H1 (cell line): Measurements from ENCODE around the gene PLPPR1. TPM values are rescaled to one million over a fixed set of nuclear protein-coding genes. Genes with fewer than 3 reads are reported as not detected.

ENCODE experiments used
- CTCF ChIA-PET: fragments of 300-600 bp; sonication (Branson Sonifier 250); formaldehyde crosslinking; loops from one replicate; lab custom pipeline; 2021; ENCODE audit not compliant: partially characterized antibody; lab: Charles Lee
- POLR2A ChIA-PET: fragments of 300-600 bp; sonication (Branson Sonifier 250); formaldehyde crosslinking; loops from one replicate; lab custom pipeline; 2021; ENCODE audit warnings: inconsistent platforms; ENCODE audit not compliant: partially characterized antibody; lab: Charles Lee
- DNase-seq, 2 experiments: peaks; one replicate each; pipeline versions ENCODE4 v3.0.0 to v3.0.0-alpha.2; 2010 to 2022; ENCODE audit warnings: low spot score in 2 of 2, low read depth in 1 of 2, mixed read lengths in 1 of 2
- FAIRE-seq: peaks from 2 replicates; lab custom pipeline; 2011; peaks lifted over from hg19 to GRCh38; lab: Jason Lieb, UNC
- H2AFZ ChIP-seq: 2 replicates; pipeline ENCODE4 v1.8.1; 2012; ENCODE audit warnings: low read length, inconsistent platforms
- H2AK5ac ChIP-seq: 2 replicates; pipeline ENCODE4 v1.6.1; 2013; ENCODE audit warnings: low read depth, low read length
- H2BK120ac ChIP-seq: replicated peaks from 2 replicates; pipeline ENCODE3; 2013; ENCODE audit warnings: low read depth, low read length, inconsistent platforms
- H2BK12ac ChIP-seq: 2 replicates; pipeline ENCODE4 v1.6.1; 2013; ENCODE audit warnings: low read depth, low read length
- H2BK15ac ChIP-seq: 2 replicates; pipeline ENCODE4 v1.6.1; 2013; ENCODE audit warnings: low read length
- H2BK20ac ChIP-seq: 2 replicates; pipeline ENCODE4 v1.6.1; 2013; ENCODE audit warnings: low read length
- H2BK5ac ChIP-seq: 2 replicates; pipeline ENCODE4 v1.6.1; 2013; ENCODE audit warnings: low read depth, low read length
- H3K14ac ChIP-seq: 2 replicates; pipeline ENCODE4 v1.6.1; 2013; ENCODE audit warnings: inconsistent platforms; ENCODE audit not compliant: insufficient read length
- H3K18ac ChIP-seq: 2 replicates; pipeline ENCODE4 v1.6.1; 2013; ENCODE audit warnings: low read length; ENCODE audit errors: extremely low read depth
- H3K23ac ChIP-seq: 2 replicates; pipeline ENCODE4 v1.6.1; 2013; ENCODE audit warnings: inconsistent platforms; ENCODE audit not compliant: insufficient read length
- H3K23me2 ChIP-seq: 2 replicates; pipeline ENCODE4 v1.6.1; 2013; ENCODE audit warnings: low read depth, low read length
- H3K27ac ChIP-seq: 2 replicates; pipeline ENCODE4 v1.6.1; 2011; ENCODE audit warnings: low read depth, low read length, inconsistent platforms
- H3K27me3 ChIP-seq, 4 experiments: replicated peaks in 1 of 4; 1 replicate in 1 of 4; 2 replicates in 3 of 4; pipeline versions ENCODE4 v1.6.1 to v1.8.1; 2011 to 2013; ENCODE audit warnings: low read length in 3 of 4, mild to moderate bottlenecking in 3 of 4, inconsistent platforms in 2 of 4, mixed read lengths in 2 of 4, moderate library complexity in 1 of 4; ENCODE audit not compliant: control insufficient read depth in 3 of 4, insufficient read depth in 3 of 4; ENCODE audit errors: extremely low read depth in 1 of 4
- H3K36me3 ChIP-seq, 4 experiments: 2 replicates each; pipeline versions ENCODE4 v1.6.1 to v1.8.1; 2011 to 2013; ENCODE audit warnings: mild to moderate bottlenecking in 4 of 4, low read length in 3 of 4, moderate library complexity in 2 of 4, control low read depth in 1 of 4, inconsistent platforms in 1 of 4; ENCODE audit not compliant: insufficient read depth in 4 of 4, control insufficient read depth in 2 of 4
- H3K4ac ChIP-seq: replicated peaks from 2 replicates; pipeline ENCODE3; 2013; ENCODE audit warnings: low read length, low read depth, mixed read lengths, inconsistent platforms; ENCODE audit not compliant: insufficient read length
- H3K4me1 ChIP-seq, 4 experiments: replicated peaks in 1 of 4; 1 replicate in 1 of 4; 2 replicates in 3 of 4; pipeline versions ENCODE4 v1.6.1 to v1.8.1; 2011 to 2013; ENCODE audit warnings: low read length in 3 of 4, inconsistent platforms in 2 of 4, mixed read lengths in 1 of 4; ENCODE audit not compliant: insufficient read depth in 4 of 4, control insufficient read depth in 3 of 4
- H3K4me2 ChIP-seq, 2 experiments: 2 replicates each; pipeline versions ENCODE4 v1.6.1 to v1.8.1; 2011 to 2013; ENCODE audit warnings: low read depth in 2 of 2, low read length in 2 of 2, control low read depth in 1 of 2, inconsistent platforms in 1 of 2, mild to moderate bottlenecking in 1 of 2; ENCODE audit not compliant: insufficient read depth in 1 of 2
- H3K4me3 ChIP-seq, 4 experiments: fragments of 200-600, 300-600 bp in 1 of 4; sonication (generic), shearing (Covaris generic), sonication (Bioruptor Twin) in 1 of 4; 2 replicates each; pipeline versions ENCODE4 v1.5.1 to v1.8.1; 2011 to 2016; ENCODE audit warnings: low read length in 4 of 4, low read depth in 3 of 4, control low read depth in 2 of 4, inconsistent platforms in 2 of 4, mild to moderate bottlenecking in 2 of 4, mixed read lengths in 1 of 4, moderate library complexity in 1 of 4; ENCODE audit not compliant: insufficient read depth in 2 of 4; ENCODE audit errors: extremely low read depth in 1 of 4
- H3K56ac ChIP-seq: replicated peaks from 2 replicates; pipeline ENCODE3; 2013; ENCODE audit warnings: low read depth, mild to moderate bottlenecking, mixed read lengths, low read length, inconsistent platforms; ENCODE audit not compliant: insufficient read length
- H3K79me1 ChIP-seq: 2 replicates; pipeline ENCODE4 v1.6.1; 2013; ENCODE audit warnings: low read depth, low read length, control low read depth
- H3K79me2 ChIP-seq, 2 experiments: 2 replicates each; pipeline versions ENCODE4 v1.6.1 to v1.8.1; 2012 to 2013; ENCODE audit warnings: low read length in 2 of 2, mild to moderate bottlenecking in 2 of 2, inconsistent platforms in 1 of 2; ENCODE audit not compliant: insufficient read depth in 2 of 2, control insufficient read depth in 1 of 2
- H3K9ac ChIP-seq, 4 experiments: replicated peaks in 1 of 4; 1 replicate in 1 of 4; 2 replicates in 3 of 4; pipeline versions ENCODE4 v1.6.1 to v1.8.1; 2011 to 2013; ENCODE audit warnings: low read depth in 3 of 4, low read length in 3 of 4, control low read depth in 2 of 4, mild to moderate bottlenecking in 2 of 4, moderate library complexity in 2 of 4, inconsistent platforms in 1 of 4; ENCODE audit errors: extremely low read depth in 1 of 4
- H3K9me3 ChIP-seq, 2 experiments: 2 replicates each; pipeline versions ENCODE4 v1.6.1 to v1.8.1; 2012 to 2013; ENCODE audit warnings: mild to moderate bottlenecking in 2 of 2, moderate library complexity in 2 of 2, control low read depth in 1 of 2, inconsistent platforms in 1 of 2, low read depth in 1 of 2, low read length in 1 of 2, mixed read lengths in 1 of 2; ENCODE audit not compliant: insufficient read depth in 2 of 2
- H4K20me1 ChIP-seq, 2 experiments: replicated peaks in 1 of 2; 2 replicates each; pipeline versions ENCODE3 to v1.8.1; 2011 to 2013; ENCODE audit warnings: inconsistent platforms in 2 of 2, low read length in 2 of 2, mild to moderate bottlenecking in 1 of 2; ENCODE audit not compliant: insufficient read depth in 2 of 2, control insufficient read depth in 1 of 2
- H4K5ac ChIP-seq: 2 replicates; pipeline ENCODE4 v1.6.1; 2013; ENCODE audit warnings: low read length, low read depth, mixed read lengths, inconsistent platforms; ENCODE audit not compliant: insufficient read length
- H4K8ac ChIP-seq: 2 replicates; pipeline ENCODE4 v1.8.0; 2013; ENCODE audit warnings: mild to moderate bottlenecking, moderate library complexity, low read length, inconsistent platforms; ENCODE audit not compliant: insufficient read depth; ENCODE audit errors: extremely low read depth
- H4K91ac ChIP-seq: replicated peaks from 2 replicates; pipeline ENCODE3; 2013; ENCODE audit warnings: low read length, mixed read lengths, inconsistent platforms; ENCODE audit not compliant: insufficient read length
- BRCA1 ChIP-seq: IDR thresholded peaks from 2 replicates; pipeline ENCODE4 v1.6.1; 2012; ENCODE audit warnings: low read depth, low read length, improper control_type of control experiment
- CREB1 ChIP-seq: IDR thresholded peaks from 2 replicates; pipeline ENCODE4 v1.6.1; 2012; ENCODE audit warnings: inconsistent platforms
- CTBP2 ChIP-seq: IDR thresholded peaks from 2 replicates; pipeline ENCODE4 v1.7.0; 2011; ENCODE audit warnings: borderline replicate concordance, mild to moderate bottlenecking, moderate library complexity, mixed read lengths, low read length; ENCODE audit not compliant: insufficient read depth, insufficient read length
- EGR1 ChIP-seq: IDR thresholded peaks from 2 replicates; pipeline ENCODE4 v1.6.1; 2011; ENCODE audit warnings: low read depth, low read length, borderline replicate concordance
- EZH2 ChIP-seq: fragments of 200-600 bp; sonication (generic); IDR thresholded peaks from 2 replicates; pipeline ENCODE4 v1.7.1; 2012; ENCODE audit warnings: low read depth, mild to moderate bottlenecking, moderate library complexity, low read length, inconsistent platforms; ENCODE audit not compliant: severe bottlenecking
- GABPA ChIP-seq: IDR thresholded peaks from 2 replicates; pipeline ENCODE4 v1.6.1; 2011; ENCODE audit warnings: mild to moderate bottlenecking, low read length, moderate library complexity, borderline replicate concordance; ENCODE audit not compliant: insufficient read depth
- GTF2F1 ChIP-seq: IDR thresholded peaks from 2 replicates; pipeline ENCODE4 v1.6.1; 2012; ENCODE audit warnings: low read depth, low read length, improper control_type of control experiment, borderline replicate concordance
- KDM4A ChIP-seq: IDR thresholded peaks from one replicate; pipeline ENCODE4 v1.7.1; 2012; ENCODE audit warnings: low read depth, mild to moderate bottlenecking, moderate library complexity, low read length, inconsistent platforms; ENCODE audit not compliant: severe bottlenecking
- MAFK ChIP-seq: IDR thresholded peaks from 2 replicates; pipeline ENCODE4 v1.6.1; 2012; ENCODE audit warnings: low read depth, mild to moderate bottlenecking, improper control_type of control experiment, low read length
- PHF8 ChIP-seq: fragments of 200-600 bp; sonication (generic); conservative IDR thresholded peaks from 2 replicates; pipeline ENCODE4 v1.7.1; 2012; ENCODE audit warnings: low read depth, mild to moderate bottlenecking, inconsistent platforms, low read length, moderate library complexity
- POLR2A ChIP-seq, 2 experiments: IDR thresholded peaks; 1 replicate in 1 of 2; 2 replicates in 1 of 2; pipeline ENCODE4 v1.6.1; 2011; ENCODE audit warnings: low read depth in 2 of 2, low read length in 2 of 2, mild to moderate bottlenecking in 2 of 2; ENCODE audit errors: control extremely low read depth in 1 of 2
- POU5F1 ChIP-seq: IDR thresholded peaks from 2 replicates; pipeline ENCODE4 v1.6.1; 2011; ENCODE audit warnings: low read depth, mild to moderate bottlenecking, low read length, moderate library complexity
- WGBS, 2 experiments: shearing (Covaris generic) in 1 of 2; methylation state at CpG; one replicate each; pipeline versions ENCODE4 v1.1.6 to v1.1.7; 2013 to 2015; ENCODE audit warnings: low lambda C conversion rate in 2 of 2, mixed read lengths in 2 of 2, inconsistent platforms in 1 of 2, low coverage in 1 of 2, missing lambda C conversion rate in 1 of 2; ENCODE audit not compliant: insufficient replicate concordance in 2 of 2, insufficient coverage in 1 of 2, insufficient read length in 1 of 2; ENCODE audit errors: extremely low coverage in 1 of 2, missing lambda C conversion rate in 1 of 2; 5-methylcytosine and 5-hydroxymethylcytosine counted together
- polyA plus RNA-seq, 7 experiments: library from polyadenylated mRNA; depleted of rRNA in 3 of 7; stranded (reverse) in 5 of 7; unstranded in 2 of 7; fragments of >200 nt in 5 of 7; fragments of 200-250 nt in 2 of 7; gene quantifications; 1 replicate in 5 of 7; 2 replicates in 1 of 7; 4 replicates in 1 of 7; pipeline versions ENCODE4 v1.2.1 to v1.2.3, GENCODE V29; 2011 to 2013; ENCODE audit warnings: missing spikeins in 2 of 7, mixed read lengths in 2 of 7
- total RNA-seq: library from RNA; stranded (reverse); fragmentation: NEBNext Ultra II Directional; extraction: Animal tissue kit (Norgen Biotek cat#: 25700); gene quantifications from 2 replicates; pipeline ENCODE4 v1.2.1, GENCODE V29; 2021
- TF ChIP-seq, protein P1 (sequence below): IDR thresholded peaks from 2 replicates; pipeline ENCODE4 v1.6.1; 2011; ENCODE audit warnings: low read depth, mild to moderate bottlenecking, low read length; ENCODE audit not compliant: insufficient read depth

The PLPPR1 gene
- total and polyA plus RNA-seq, 2 of the 8 experiments (the other 6 are each of a cell fraction or from before 2014, with no cell fraction given): 1.4 to 1.8 TPM

DNA sequence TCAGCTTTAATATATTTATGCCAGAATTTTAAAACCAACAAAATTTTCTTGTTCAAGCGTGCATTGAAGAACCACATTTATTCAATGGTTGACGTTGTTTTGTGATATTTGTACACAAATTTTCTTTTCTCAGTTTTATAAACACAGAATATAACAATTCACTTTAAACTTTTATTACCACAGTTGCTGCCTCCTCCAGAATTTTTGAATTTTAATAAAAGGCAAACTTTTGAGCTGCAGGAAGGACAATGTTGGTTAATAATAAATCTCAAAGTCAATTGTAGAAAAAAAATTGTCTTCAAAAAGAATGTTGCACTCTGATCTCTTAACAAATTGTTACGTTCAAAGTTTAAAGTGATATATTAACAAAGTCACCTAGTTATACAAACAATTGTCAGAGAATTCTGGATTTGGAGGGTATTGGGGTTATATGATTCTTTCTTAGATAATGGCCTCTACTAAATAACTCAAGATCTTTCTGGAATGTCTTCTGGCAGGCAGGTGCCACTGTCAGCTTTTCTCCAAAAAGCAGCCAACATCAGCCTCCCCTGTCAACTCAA lies 295.8 kb downstream of the PLPPR1 start:
- H3K4me2 ChIP-seq: no peak overlapping the region
- no peak overlapping the region for H2BK5ac ChIP-seq
- no peak overlapping the region for H3K14ac ChIP-seq
- DNase-seq (no peak), FAIRE-seq (no peak)
- H2BK15ac ChIP-seq: no peak overlapping the region
- no peak overlapping the region for H2BK20ac ChIP-seq
- H3K23me2 ChIP-seq: no peaks in the 10 kb centered on the region
- CTCF ChIA-PET: interaction anchor here (0.8 to 3.4 kb wide), 5 partner anchors 10 to 723 kb away, joined by 3 to 17 read pairs (median 4); a partner anchor contains a TSS
- H3K9ac ChIP-seq: no peak overlapping the region
- peaks cover 0 to 6% (median 5%) of the 10 kb centered on the region in 4 experiments; a peak in 5 of 7 replicates for H3K4me1 ChIP-seq
- WGBS, 2 experiments: 94% methylated on average over 3 of the region's 3 CpGs; no CpG with 5 or more reads in 1 of the 2 experiments
- no peak overlapping the region for H2BK120ac ChIP-seq
- H4K91ac ChIP-seq: no peak overlapping the region
- H3K36me3 ChIP-seq: no peaks in the 10 kb centered on the region
- no peak overlapping the region for H3K4ac ChIP-seq
- POLR2A ChIA-PET: no interaction called here
- H3K27me3 ChIP-seq: no peaks in the 10 kb centered on the region
- H2BK12ac ChIP-seq: no peak overlapping the region
- no peak overlapping the region for H3K18ac ChIP-seq
- no peak overlapping the region for H3K4me3 ChIP-seq
- H3K56ac ChIP-seq: no peak overlapping the region
- no peak overlapping the region for H2AFZ ChIP-seq
- H4K8ac ChIP-seq: no peak overlapping the region
- no peak overlapping the region for H3K23ac ChIP-seq
- no peaks in the 10 kb centered on the region for H3K79me1 ChIP-seq
- H4K5ac ChIP-seq: no peak overlapping the region
- no peak overlapping the region for H2AK5ac ChIP-seq
- no peaks in the 10 kb centered on the region for H3K79me2 ChIP-seq
- H3K27ac ChIP-seq: no peak overlapping the region
- H3K9me3 ChIP-seq: peaks cover 0 to 3% of the 10 kb centered on the region in 2 experiments; a peak in 1 of 4 replicates
- no peaks in the 10 kb centered on the region for H4K20me1 ChIP-seq
- no peak for TF ChIP-seq EZH2
- no peak for TF ChIP-seq EGR1
- no peak for TF ChIP-seq POLR2A (IDR thresholded peaks at IDR 0.05; ENCODE audit: control extremely low read depth in 1 of 2, low read depth in 2 of 2, low read length in 2 of 2)
- no peak for TF ChIP-seq CTBP2
- no peak for TF ChIP-seq KDM4A
- TF ChIP-seq GABPA: no peak
- no peak for TF ChIP-seq GTF2F1
- TF ChIP-seq PHF8: no peak
- TF ChIP-seq POU5F1: no peak
- no peak for TF ChIP-seq CREB1
- TF ChIP-seq MAFK: no peak
- TF ChIP-seq, protein P1, sequence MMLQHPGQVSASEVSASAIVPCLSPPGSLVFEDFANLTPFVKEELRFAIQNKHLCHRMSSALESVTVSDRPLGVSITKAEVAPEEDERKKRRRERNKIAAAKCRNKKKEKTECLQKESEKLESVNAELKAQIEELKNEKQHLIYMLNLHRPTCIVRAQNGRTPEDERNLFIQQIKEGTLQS: no peak
- no peak for TF ChIP-seq BRCA1
